ENCODE measurements around the gene MTUS2. TPM values are rescaled to one million over a fixed set of nuclear protein-coding genes. Genes with fewer than 3 reads are reported as not detected.

Gene MTUS2
- total and polyA plus RNA-seq, 2 of the 8 experiments (the other 6 are each of a cell fraction or from before 2014, with no cell fraction given), result 0.18 to 0.80 TPM

GRCh38 chr13:28981530-28981929 lies 161.4 kb downstream of the MTUS2 start (continued):
- no peak for TF ChIP-seq POU5F1 (IDR thresholded peaks at IDR 0.05; ENCODE audit: low read depth, low read length)
- no peak for TF ChIP-seq NANOG (IDR thresholded peaks at IDR 0.05; ENCODE audit: insufficient read depth, low read depth, low read length, poor library complexity, severe bottlenecking)
- TF ChIP-seq RAD21 (IDR thresholded peaks at IDR 0.05 in 1 of 2, conservative IDR thresholded peaks at IDR 0.05 in 1 of 2; ENCODE audit: low read depth in 2 of 2, low read length in 2 of 2), result no peak
- TF ChIP-seq ATF3 (IDR thresholded peaks at IDR 0.05; ENCODE audit: insufficient read depth, low read depth, low read length), result no peak
- TF ChIP-seq TCF12 (IDR thresholded peaks at IDR 0.05; ENCODE audit: low read depth, low read length), result no peak
